GM23248 (cell line): ENCODE results near the gene RIMKLA. TPM values are rescaled to one million over a fixed set of nuclear protein-coding genes. Genes with fewer than 3 reads are reported as not detected.

ENCODE experiments used
- DNase-seq: peaks from one replicate; pipeline ENCODE4 v3.0.0-alpha.2; 2015
- H2AFZ ChIP-seq: fragments of 200-600 bp; sonication (generic); 2 replicates; pipeline ENCODE4 v1.6.1; 2016; ENCODE audit warnings: antibody characterized with exemption
- H3F3A ChIP-seq: fragments of 200-600 bp; sonication (generic); 2 replicates; pipeline ENCODE4 v1.6.1; 2016; ENCODE audit warnings: mild to moderate bottlenecking, antibody characterized with exemption, mixed run types; ENCODE audit not compliant: insufficient read depth
- H3K27ac ChIP-seq: fragments of 200-600 bp; sonication (generic); 2 replicates; pipeline ENCODE4 v1.5.1; 2016; ENCODE audit warnings: mild to moderate bottlenecking
- H3K27me3 ChIP-seq: fragments of 200-600 bp; sonication (generic); replicated peaks from 2 replicates; pipeline ENCODE4 v1.6.1; 2016; ENCODE audit warnings: mild to moderate bottlenecking; ENCODE audit not compliant: insufficient read depth
- H3K36me3 ChIP-seq: fragments of 200-600 bp; sonication (generic); 2 replicates; pipeline ENCODE4 v1.6.1; 2016; ENCODE audit warnings: low read depth, mild to moderate bottlenecking
- H3K4me1 ChIP-seq: fragments of 200-600 bp; sonication (generic); 2 replicates; pipeline ENCODE4 v1.6.1; 2016; ENCODE audit warnings: mild to moderate bottlenecking; ENCODE audit not compliant: insufficient read depth
- H3K4me2 ChIP-seq: fragments of 200-600 bp; sonication (generic); one replicate; pipeline ENCODE4 v1.6.1; 2016; ENCODE audit warnings: mild to moderate bottlenecking; ENCODE audit not compliant: unreplicated experiment
- H3K4me3 ChIP-seq: fragments of 200-600 bp; sonication (generic); 2 replicates; pipeline ENCODE4 v1.5.1; 2016; ENCODE audit warnings: mild to moderate bottlenecking
- H3K79me2 ChIP-seq: fragments of 200-600 bp; sonication (generic); 2 replicates; pipeline ENCODE4 v1.6.1; 2016; ENCODE audit warnings: mild to moderate bottlenecking; ENCODE audit not compliant: insufficient read depth
- H3K9ac ChIP-seq: fragments of 200-600 bp; sonication (generic); 2 replicates; pipeline ENCODE4 v1.6.1; 2016; ENCODE audit warnings: mild to moderate bottlenecking
- H3K9me2 ChIP-seq: fragments of 200-600 bp; sonication (generic); 2 replicates; pipeline ENCODE4 v1.6.1; 2016; ENCODE audit warnings: mixed run types, mild to moderate bottlenecking, moderate library complexity; ENCODE audit not compliant: insufficient read depth
- H3K9me3 ChIP-seq: fragments of 200-600 bp; sonication (generic); one replicate; pipeline ENCODE4 v1.6.1; 2017; ENCODE audit warnings: low read depth
- H4K20me1 ChIP-seq: fragments of 200-600 bp; sonication (generic); 2 replicates; pipeline ENCODE4 v1.6.0; 2016; ENCODE audit not compliant: insufficient read depth
- EZH2 ChIP-seq: fragments of 200-600 bp; sonication (generic); IDR thresholded peaks from 2 replicates; pipeline ENCODE4 v1.6.1; 2018; ENCODE audit warnings: antibody characterized with exemption, mild to moderate bottlenecking; ENCODE audit not compliant: insufficient read depth, poor library complexity, severe bottlenecking
- EZH2phosphoT487 ChIP-seq: fragments of 200-600 bp; sonication (generic); IDR thresholded peaks from 2 replicates; pipeline ENCODE4 v1.6.1; 2018; ENCODE audit warnings: antibody characterized with exemption, moderate library complexity, mild to moderate bottlenecking, low read depth; ENCODE audit not compliant: insufficient read depth
- WGBS, 2 experiments: methylation state at CpG; one replicate each; pipeline ENCODE4 v1.1.6; 2015 to 2017; ENCODE audit warnings: low lambda C conversion rate in 2 of 2, low coverage in 1 of 2; ENCODE audit errors: missing lambda C conversion rate in 2 of 2; 5-methylcytosine and 5-hydroxymethylcytosine counted together
- in situ Hi-C: fragments of 300-500 bp; cut with MboI; formaldehyde crosslinking; loops from 2 replicates; pipeline ENCODE4 v1.15.0; 2020
- polyA plus RNA-seq: library from polyadenylated mRNA; unstranded; fragments of >200 nt; fragmentation: Nextera tagmentation; extraction: Ambion mirVana; gene quantifications from 2 replicates; pipeline ENCODE4 v1.2.1, GENCODE V29; 2016
- total RNA-seq: library from RNA; depleted of rRNA; stranded (reverse); fragments of >200 nt; shearing (Covaris generic); gene quantifications from 2 replicates; pipeline ENCODE4 v1.2.3, GENCODE V29; 2014

RIMKLA gene
- total and polyA plus RNA-seq, 2 experiments from 2014 or later = 0.03 to 0.22 TPM

- Histone ChIP-seq H3K9me3 (no peaks in the 10 kb centered on the region), H2AFZ (no peak overlapping the region), H3K36me3 (no peaks in the 10 kb centered on the region), H3K27ac (no peak overlapping the region), H3K9ac (no peak overlapping the region), H3K9me2 (no peaks in the 10 kb centered on the region), H3K4me1 (no peaks in the 10 kb centered on the region), H3K79me2 (no peaks in the 10 kb centered on the region), H3F3A (no peaks in the 10 kb centered on the region), H4K20me1 (no peaks in the 10 kb centered on the region), H3K27me3 (peaks cover 7% of the 10 kb centered on the region), H3K4me2 (no peak overlapping the region), H3K4me3 (no peak overlapping the region)
- 50 to 53% methylated on average over 2 of the region's 2 CpGs for WGBS, 2 experiments
- TF ChIP-seq EZH2phosphoT487 (no peak), EZH2 (no peak)
- no peak for DNase-seq
- in situ Hi-C loops = no loop called here
Measured at GRCh38 chr1:42392967-42393848, 12.6 kb downstream of the RIMKLA start.

- H3K4me1 ChIP-seq = no peaks in the 10 kb centered on the region
- no peak for TF ChIP-seq EZH2
- H3K79me2 ChIP-seq = no peaks in the 10 kb centered on the region
- H3K27ac ChIP-seq = no peak overlapping the region
- H3K36me3 ChIP-seq = no peaks in the 10 kb centered on the region
- H3K9ac ChIP-seq = no peak overlapping the region
- WGBS, 2 experiments = 62 to 63% methylated on average over 10 of the region's 10 CpGs
- no peak for DNase-seq
- in situ Hi-C loops = no loop called here
- H3K4me3 ChIP-seq = no peak overlapping the region
- no peaks in the 10 kb centered on the region for H3F3A ChIP-seq
- H4K20me1 ChIP-seq = no peaks in the 10 kb centered on the region
- H3K4me2 ChIP-seq = no peak overlapping the region
- H2AFZ ChIP-seq = no peak overlapping the region
- peaks cover 6% of the 10 kb centered on the region for H3K27me3 ChIP-seq
- H3K9me3 ChIP-seq = no peaks in the 10 kb centered on the region
- no peaks in the 10 kb centered on the region for H3K9me2 ChIP-seq
Measured at GRCh38 chr1:42399315-42400100, 18.9 kb downstream of the RIMKLA start.

GRCh38 chr1:42403880-42404400, 23.3 kb downstream of the RIMKLA start:
- Histone ChIP-seq H3K79me2 (no peaks in the 10 kb centered on the region), H3K9me3 (no peaks in the 10 kb centered on the region), H3K9ac (no peak overlapping the region), H3F3A (no peaks in the 10 kb centered on the region), H3K27me3 (peaks cover 13% of the 10 kb centered on the region), H3K9me2 (no peaks in the 10 kb centered on the region), H4K20me1 (no peaks in the 10 kb centered on the region), H3K4me1 (no peaks in the 10 kb centered on the region), H3K36me3 (no peaks in the 10 kb centered on the region), H3K4me3 (no peak overlapping the region), H3K27ac (no peak overlapping the region), H3K4me2 (no peak overlapping the region), H2AFZ (no peak overlapping the region)
- in situ Hi-C loops = no loop called here
- WGBS, 2 experiments = 82 to 100% methylated on average over 1 of the region's 1 CpG
- TF ChIP-seq EZH2 (no peak), EZH2phosphoT487 (no peak)
- no peak for DNase-seq

GRCh38 chr1:42414551-42415496, 34.2 kb downstream of the RIMKLA start:
- H3K9me3 ChIP-seq = no peaks in the 10 kb centered on the region
- H3K4me3 ChIP-seq = no peak overlapping the region
- H3K79me2 ChIP-seq = no peaks in the 10 kb centered on the region
- DNase-seq = no peak
- no peak overlapping the region for H3K4me2 ChIP-seq
- no peaks in the 10 kb centered on the region for H3F3A ChIP-seq
- WGBS, 2 experiments = 35 to 40% methylated on average over 17 of the region's 17 CpGs
- H4K20me1 ChIP-seq = no peaks in the 10 kb centered on the region
- H3K9ac ChIP-seq = no peak overlapping the region
- H3K36me3 ChIP-seq = no peaks in the 10 kb centered on the region
- no peak overlapping the region for H3K27ac ChIP-seq
- H3K9me2 ChIP-seq = no peaks in the 10 kb centered on the region
- in situ Hi-C loops = no loop called here
- TF ChIP-seq EZH2 (no peak), EZH2phosphoT487 (no peak)
- H2AFZ ChIP-seq = no peak overlapping the region
- H3K4me1 ChIP-seq = no peaks in the 10 kb centered on the region
- H3K27me3 ChIP-seq = no peaks in the 10 kb centered on the region
